Measurements from ENCODE around the gene PSAPL1.

The PSAPL1 gene

GRCh38 chr4:7444314-7444713 lies 9.6 kb upstream of the PSAPL1 start:
- Histone ChIP-seq H3K4me3 (ENCODE audit: low read length) (no peak overlapping the region), H3K27me3 (ENCODE audit: insufficient read depth, low read length) (no peaks in the 10 kb centered on the region), H3K36me3 (ENCODE audit: insufficient read depth, low read length) (no peaks in the 10 kb centered on the region), H3K4me1 (ENCODE audit: insufficient read depth, low read length) (no peaks in the 10 kb centered on the region), H3K9me3 (ENCODE audit: insufficient read depth, low read depth, low read length) (no peaks in the 10 kb centered on the region), H3K27ac (ENCODE audit: low read depth, low read length) (no peak overlapping the region), H3K9ac (ENCODE audit: low read depth, low read length) (no peak overlapping the region)
- 96% methylated on average over 3 of the region's 3 CpGs for WGBS

GRCh38 chr4:7442574-7443162 lies 7.9 kb upstream of the PSAPL1 start:
- no peaks in the 10 kb centered on the region for H3K4me1 ChIP-seq (ENCODE audit: insufficient read depth, low read length)
- H3K27ac ChIP-seq (ENCODE audit: low read depth, low read length), result no peak overlapping the region
- no peaks in the 10 kb centered on the region for H3K9me3 ChIP-seq (ENCODE audit: insufficient read depth, low read depth, low read length)
- H3K36me3 ChIP-seq (ENCODE audit: insufficient read depth, low read length), result no peaks in the 10 kb centered on the region
- no peaks in the 10 kb centered on the region for H3K27me3 ChIP-seq (ENCODE audit: insufficient read depth, low read length)
- 80% methylated on average over 15 of the region's 15 CpGs for WGBS
- H3K4me3 ChIP-seq (ENCODE audit: low read length), result no peak overlapping the region
- H3K9ac ChIP-seq (ENCODE audit: low read depth, low read length), result no peak overlapping the region

- Histone ChIP-seq H3K9me3 (ENCODE audit: insufficient read depth, low read depth, low read length) (no peaks in the 10 kb centered on the region), H3K9ac (ENCODE audit: low read depth, low read length) (no peak overlapping the region), H3K36me3 (ENCODE audit: insufficient read depth, low read length) (no peaks in the 10 kb centered on the region), H3K4me1 (ENCODE audit: insufficient read depth, low read length) (no peaks in the 10 kb centered on the region), H3K4me3 (ENCODE audit: low read length) (no peak overlapping the region), H3K27ac (ENCODE audit: low read depth, low read length) (no peak overlapping the region), H3K27me3 (ENCODE audit: insufficient read depth, low read length) (no peaks in the 10 kb centered on the region)
- 89% methylated on average over 7 of the region's 7 CpGs for WGBS
Measured at GRCh38 chr4:7441201-7441600, 6.5 kb upstream of the PSAPL1 start.

GRCh38 chr4:7439699-7440098 lies 5.0 kb upstream of the PSAPL1 start:
- H3K36me3 ChIP-seq (ENCODE audit: insufficient read depth, low read length), result no peaks in the 10 kb centered on the region
- 0 out of 2 replicates have a peak, but pooled peaks cover 4% of the 10 kb centered on the region for H3K4me1 ChIP-seq (ENCODE audit: insufficient read depth, low read length)
- H3K27me3 ChIP-seq (ENCODE audit: insufficient read depth, low read length), result no peaks in the 10 kb centered on the region
- no peaks in the 10 kb centered on the region for H3K9me3 ChIP-seq (ENCODE audit: insufficient read depth, low read depth, low read length)
- no peak overlapping the region for H3K4me3 ChIP-seq (ENCODE audit: low read length)
- no peak overlapping the region for H3K27ac ChIP-seq (ENCODE audit: low read depth, low read length)
- no peak overlapping the region for H3K9ac ChIP-seq (ENCODE audit: low read depth, low read length)
- 93% methylated on average over 2 of the region's 2 CpGs for WGBS

- no peak overlapping the region for H3K9ac ChIP-seq (ENCODE audit: low read depth, low read length)
- H3K27me3 ChIP-seq (ENCODE audit: insufficient read depth, low read length), result no peaks in the 10 kb centered on the region
- H3K4me1 ChIP-seq (ENCODE audit: insufficient read depth, low read length), result 0 out of 2 replicates have a peak, but pooled peaks cover 4% of the 10 kb centered on the region
- no peaks in the 10 kb centered on the region for H3K9me3 ChIP-seq (ENCODE audit: insufficient read depth, low read depth, low read length)
- H3K27ac ChIP-seq (ENCODE audit: low read depth, low read length), result no peak overlapping the region
- H3K36me3 ChIP-seq (ENCODE audit: insufficient read depth, low read length), result no peaks in the 10 kb centered on the region
- no peak overlapping the region for H3K4me3 ChIP-seq (ENCODE audit: low read length)
- 87% methylated on average over 13 of the region's 13 CpGs for WGBS
Measured at GRCh38 chr4:7436256-7436655, 1.5 kb upstream of the PSAPL1 start.

GRCh38 chr4:7435471-7436061 lies 836 bp upstream of the PSAPL1 start:
- WGBS, result 90% methylated on average over 9 of the region's 11 CpGs

GRCh38 chr4:7434141-7434765 lies 477 bp downstream of the PSAPL1 start:
- no peaks in the 10 kb centered on the region for H3K36me3 ChIP-seq (ENCODE audit: insufficient read depth, low read length)
- H3K4me1 ChIP-seq (ENCODE audit: insufficient read depth, low read length), result peaks cover 17% of the 10 kb centered on the region
- H3K27me3 ChIP-seq (ENCODE audit: insufficient read depth, low read length), result no peaks in the 10 kb centered on the region
- no peaks in the 10 kb centered on the region for H3K9me3 ChIP-seq (ENCODE audit: insufficient read depth, low read depth, low read length)
- WGBS, result 94% methylated on average over 26 of the region's 26 CpGs
- no peak overlapping the region for H3K9ac ChIP-seq (ENCODE audit: low read depth, low read length)
- H3K4me3 ChIP-seq (ENCODE audit: low read length), result no peak overlapping the region
- no peak overlapping the region for H3K27ac ChIP-seq (ENCODE audit: low read depth, low read length)

More at GRCh38 chr4:7435471-7436061, 836 bp upstream of the PSAPL1 start:
- Histone ChIP-seq H3K36me3 (ENCODE audit: insufficient read depth, low read length) (no peaks in the 10 kb centered on the region), H3K27ac (ENCODE audit: low read depth, low read length) (no peak overlapping the region), H3K4me1 (ENCODE audit: insufficient read depth, low read length) (peaks cover 5% of the 10 kb centered on the region; the same call in 1 of the 2 replicates), H3K9ac (ENCODE audit: low read depth, low read length) (no peak overlapping the region), H3K4me3 (ENCODE audit: low read length) (no peak overlapping the region), H3K27me3 (ENCODE audit: insufficient read depth, low read length) (no peaks in the 10 kb centered on the region), H3K9me3 (ENCODE audit: insufficient read depth, low read depth, low read length) (no peaks in the 10 kb centered on the region)

- H3K4me3 ChIP-seq (ENCODE audit: low read length), result no peak overlapping the region
- H3K27ac ChIP-seq (ENCODE audit: low read depth, low read length), result no peak overlapping the region
- H3K36me3 ChIP-seq (ENCODE audit: insufficient read depth, low read length), result no peaks in the 10 kb centered on the region
- H3K9ac ChIP-seq (ENCODE audit: low read depth, low read length), result no peak overlapping the region
- peaks cover 19% of the 10 kb centered on the region for H3K4me1 ChIP-seq (ENCODE audit: insufficient read depth, low read length)
- no peaks in the 10 kb centered on the region for H3K27me3 ChIP-seq (ENCODE audit: insufficient read depth, low read length)
- 95% methylated on average over 28 of the region's 28 CpGs for WGBS
- H3K9me3 ChIP-seq (ENCODE audit: insufficient read depth, low read depth, low read length), result no peaks in the 10 kb centered on the region
Measured at GRCh38 chr4:7433376-7434140, 1.2 kb downstream of the PSAPL1 start.

- Histone ChIP-seq H3K27me3 (ENCODE audit: insufficient read depth, low read length) (no peaks in the 10 kb centered on the region), H3K4me3 (ENCODE audit: low read length) (no peak overlapping the region), H3K36me3 (ENCODE audit: insufficient read depth, low read length) (no peaks in the 10 kb centered on the region), H3K9ac (ENCODE audit: low read depth, low read length) (no peak overlapping the region), H3K9me3 (ENCODE audit: insufficient read depth, low read depth, low read length) (no peaks in the 10 kb centered on the region), H3K27ac (ENCODE audit: low read depth, low read length) (no peak overlapping the region), H3K4me1 (ENCODE audit: insufficient read depth, low read length) (peaks cover 27% of the 10 kb centered on the region)
- WGBS, result 95% methylated on average over 23 of the region's 23 CpGs
Measured at GRCh38 chr4:7432531-7433375, 2.0 kb downstream of the PSAPL1 start.

GRCh38 chr4:7431696-7432530 lies 2.8 kb downstream of the PSAPL1 start:
- no peak overlapping the region for H3K27ac ChIP-seq (ENCODE audit: low read depth, low read length)
- H3K4me1 ChIP-seq (ENCODE audit: insufficient read depth, low read length), result peaks cover 30% of the 10 kb centered on the region
- no peaks in the 10 kb centered on the region for H3K27me3 ChIP-seq (ENCODE audit: insufficient read depth, low read length)
- H3K36me3 ChIP-seq (ENCODE audit: insufficient read depth, low read length), result no peaks in the 10 kb centered on the region
- 94% methylated on average over 27 of the region's 27 CpGs for WGBS
- H3K4me3 ChIP-seq (ENCODE audit: low read length), result no peak overlapping the region
- no peaks in the 10 kb centered on the region for H3K9me3 ChIP-seq (ENCODE audit: insufficient read depth, low read depth, low read length)
- no peak overlapping the region for H3K9ac ChIP-seq (ENCODE audit: low read depth, low read length)

Measured in HUES64 (cell line).